ENCODE measurements around the gene ST6GALNAC3.

The ST6GALNAC3 gene

GRCh38 chr1:76395059-76395458, 320.5 kb downstream of the ST6GALNAC3 start:
- DNase-seq (ENCODE audit: insufficient read length, low spot score): no peak
- FAIRE-seq: no peak

DNA sequence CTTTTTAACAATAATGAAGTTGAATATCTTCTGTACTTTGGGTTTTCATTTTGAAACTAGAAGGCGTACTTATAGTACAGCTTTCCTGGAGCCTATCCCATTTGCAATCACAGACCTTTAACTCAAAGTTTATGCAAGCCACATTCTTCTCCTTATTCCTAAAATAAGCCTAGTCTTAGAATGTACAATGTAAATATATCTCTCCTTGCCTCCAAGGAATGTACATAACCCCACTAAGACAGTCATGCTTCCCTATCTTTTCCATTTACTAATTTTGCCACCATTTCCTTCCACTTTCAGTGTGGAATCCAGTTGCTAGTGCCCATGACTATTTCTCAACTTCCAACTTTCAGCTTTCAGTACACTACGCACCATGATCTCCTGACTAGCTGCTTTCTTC, 327.6 kb downstream of the ST6GALNAC3 start:
- no peak for FAIRE-seq
- DNase-seq (ENCODE audit: insufficient read length, low spot score): no peak

DNA sequence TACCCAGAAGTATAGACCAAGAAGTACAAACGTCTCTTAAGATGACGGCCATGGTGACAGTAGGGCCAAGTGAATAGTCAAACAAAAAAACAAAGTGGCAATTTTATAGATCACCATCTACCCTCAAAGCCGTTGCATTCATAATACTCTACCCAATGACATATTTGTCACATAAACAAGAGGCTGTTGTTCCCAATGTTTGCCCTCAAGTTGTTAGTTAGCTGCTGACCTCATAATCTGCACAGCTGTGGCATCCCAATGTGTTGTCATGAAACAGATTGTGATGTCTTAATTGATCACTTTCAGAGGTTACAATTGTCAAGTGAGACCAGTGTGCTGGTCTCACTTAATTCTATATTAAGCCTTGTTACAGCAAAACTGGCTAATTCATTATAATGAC, 333.8 kb downstream of the ST6GALNAC3 start:
- no peak for DNase-seq (ENCODE audit: insufficient read length, low spot score)
- no peak for FAIRE-seq

DNA sequence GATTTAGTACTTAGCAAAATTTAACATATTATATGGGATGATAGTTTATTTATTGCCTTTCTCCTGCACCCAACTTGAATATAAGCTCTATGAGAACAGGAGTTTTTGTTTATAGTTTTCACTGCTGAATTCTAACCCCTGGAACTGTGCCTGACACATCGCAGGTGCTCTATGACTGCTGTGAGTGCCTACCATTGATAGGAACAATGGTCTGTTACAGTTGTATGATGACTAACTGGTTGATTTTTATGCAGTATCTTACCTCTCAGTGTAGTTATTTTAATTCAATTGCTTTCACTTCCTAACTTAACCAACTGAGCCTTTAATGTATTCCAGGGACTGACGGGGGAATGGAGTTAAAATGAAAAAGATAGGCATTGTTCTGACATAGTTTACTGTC, 336.0 kb downstream of the ST6GALNAC3 start:
- DNase-seq (ENCODE audit: insufficient read length, low spot score) (no peak), FAIRE-seq (no peak)

GRCh38 chr1:76418531-76418930, 344.0 kb downstream of the ST6GALNAC3 start:
- FAIRE-seq: no peak
- no peak for DNase-seq (ENCODE audit: insufficient read length, low spot score)

DNA sequence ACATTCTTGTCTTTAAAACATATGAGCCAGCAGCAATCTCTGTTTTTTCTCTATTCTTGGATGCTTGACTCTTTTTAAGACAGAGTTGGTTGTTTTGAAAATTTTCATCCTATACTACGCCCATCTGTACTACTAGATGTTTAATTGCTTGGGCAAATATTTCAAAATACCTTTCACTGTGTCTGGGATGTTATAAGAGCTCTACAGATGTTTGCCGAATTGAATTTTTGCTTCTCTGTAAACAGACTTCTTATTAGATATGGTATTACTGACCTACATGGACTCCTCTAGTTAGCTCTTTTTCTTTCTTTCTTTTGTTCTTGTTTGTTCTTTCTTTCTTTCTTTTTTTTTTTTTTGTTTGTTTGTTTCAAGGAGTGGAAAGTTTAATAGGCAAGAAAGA, 345.1 kb downstream of the ST6GALNAC3 start:
- no peak for DNase-seq (ENCODE audit: insufficient read length, low spot score)
- no peak for FAIRE-seq

GRCh38 chr1:76425201-76426145, 350.9 kb downstream of the ST6GALNAC3 start:
- FAIRE-seq (no peak), DNase-seq (ENCODE audit: insufficient read length, low spot score) (no peak)

- no peak for DNase-seq (ENCODE audit: insufficient read length, low spot score)
- no peak for FAIRE-seq
Measured at GRCh38 chr1:76426606-76427005, 352.1 kb downstream of the ST6GALNAC3 start.

GRCh38 chr1:76428028-76428427, 353.5 kb downstream of the ST6GALNAC3 start:
- FAIRE-seq (no peak), DNase-seq (ENCODE audit: insufficient read length, low spot score) (no peak)

GRCh38 chr1:76430531-76430930, 356.0 kb downstream of the ST6GALNAC3 start:
- DNase-seq (ENCODE audit: insufficient read length, low spot score): no peak
- FAIRE-seq: no peak

DNA sequence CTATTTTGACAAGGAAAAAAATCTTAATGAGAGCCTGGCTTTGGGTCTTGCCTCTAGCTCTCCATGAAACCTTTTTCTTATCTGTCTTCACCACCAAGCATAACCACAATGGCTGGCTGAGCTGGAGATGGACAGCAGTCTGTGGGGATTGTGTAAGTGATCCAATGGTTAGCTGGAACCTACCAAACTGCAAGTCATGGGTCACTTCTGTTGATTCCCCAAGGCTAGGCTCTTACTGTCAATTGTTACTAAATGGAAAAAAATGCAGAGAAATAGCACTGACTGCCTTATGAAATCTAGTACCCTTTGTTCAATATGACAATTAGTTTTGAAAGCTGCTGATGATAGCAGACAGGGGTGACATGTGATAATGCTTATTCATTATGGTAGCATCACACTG, 359.0 kb downstream of the ST6GALNAC3 start:
- FAIRE-seq (no peak), DNase-seq (ENCODE audit: insufficient read length, low spot score) (no peak)

DNA sequence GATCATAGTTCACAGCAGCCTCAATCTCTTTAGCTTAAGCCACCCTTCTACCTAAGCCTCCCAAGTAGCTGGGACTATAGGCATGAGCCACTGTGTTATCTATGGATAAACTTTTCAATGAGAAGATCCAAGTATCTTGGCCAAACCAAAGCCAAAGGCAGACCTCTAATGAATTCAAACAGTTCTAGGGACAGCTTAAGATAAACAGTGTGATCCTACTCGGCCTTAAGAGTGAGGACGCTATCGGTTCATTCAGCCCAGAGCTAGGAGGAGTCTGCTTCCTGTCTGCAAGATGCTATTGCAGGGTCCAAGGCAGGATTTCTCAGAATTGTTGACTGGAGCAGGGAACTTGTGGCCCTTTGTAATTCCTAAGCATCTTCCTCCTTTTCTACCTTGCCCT, 368.7 kb downstream of the ST6GALNAC3 start:
- FAIRE-seq (no peak), DNase-seq (ENCODE audit: insufficient read length, low spot score) (no peak)

DNA sequence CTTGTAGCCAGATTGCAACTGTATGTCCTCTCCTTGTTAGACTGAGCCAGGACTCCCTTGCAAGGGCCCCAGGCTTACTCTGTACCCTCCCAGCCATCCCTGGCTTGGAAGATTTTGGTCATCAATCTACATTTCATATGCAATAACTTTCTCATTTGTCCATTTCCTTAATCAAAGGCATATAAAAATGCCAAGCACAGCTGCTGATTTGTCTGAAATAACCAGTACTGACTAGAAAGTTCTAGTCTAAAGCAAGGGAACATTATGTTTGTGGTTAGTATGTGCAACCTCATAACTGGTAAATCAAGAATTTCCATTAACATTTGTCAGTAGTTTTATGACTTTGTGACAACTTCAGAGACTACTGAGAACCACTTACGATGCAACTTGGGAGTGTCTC, 370.2 kb downstream of the ST6GALNAC3 start:
- DNase-seq (ENCODE audit: insufficient read length, low spot score) (no peak), FAIRE-seq (no peak)

DNA sequence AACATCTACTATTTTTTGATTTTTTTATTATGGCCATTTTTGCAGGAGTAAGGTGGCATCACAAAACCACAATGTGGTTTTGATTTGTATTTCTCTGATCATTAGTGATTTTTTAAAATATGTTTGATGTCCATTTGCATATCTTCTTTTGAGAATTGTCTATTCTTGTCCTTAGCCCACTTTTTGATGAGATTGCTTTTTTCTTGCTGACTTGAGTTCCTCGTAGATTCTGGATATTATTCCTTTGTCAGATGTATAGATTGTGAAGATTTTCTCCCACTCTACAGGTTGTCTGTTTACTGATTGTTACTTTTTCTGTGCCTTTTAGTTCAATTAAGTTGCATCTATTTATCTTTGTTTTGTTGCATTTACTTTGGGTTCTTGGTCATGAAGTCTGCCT, 375.7 kb downstream of the ST6GALNAC3 start:
- DNase-seq (ENCODE audit: insufficient read length, low spot score) (no peak), FAIRE-seq (no peak)

DNA sequence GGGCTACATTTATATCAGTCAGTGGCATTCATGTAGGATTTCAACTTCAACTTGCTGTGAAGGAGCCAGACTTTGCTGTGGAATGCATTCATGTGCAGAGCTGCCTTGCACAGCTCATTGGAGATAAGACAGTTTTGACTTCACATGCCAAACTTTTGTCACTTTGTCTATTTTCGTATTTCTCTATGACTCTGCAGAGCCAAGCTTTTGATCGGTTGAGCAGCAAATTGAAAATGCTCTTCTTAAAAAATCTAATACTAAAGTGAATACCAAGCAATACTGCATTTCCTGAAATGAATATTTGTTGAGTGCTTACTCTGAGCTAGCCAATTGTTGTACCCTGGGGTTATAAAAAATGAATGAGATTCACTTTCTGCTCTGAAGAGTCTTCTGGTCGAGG, 388.7 kb downstream of the ST6GALNAC3 start:
- DNase-seq (ENCODE audit: insufficient read length, low spot score) (no peak), FAIRE-seq (no peak)

DNA sequence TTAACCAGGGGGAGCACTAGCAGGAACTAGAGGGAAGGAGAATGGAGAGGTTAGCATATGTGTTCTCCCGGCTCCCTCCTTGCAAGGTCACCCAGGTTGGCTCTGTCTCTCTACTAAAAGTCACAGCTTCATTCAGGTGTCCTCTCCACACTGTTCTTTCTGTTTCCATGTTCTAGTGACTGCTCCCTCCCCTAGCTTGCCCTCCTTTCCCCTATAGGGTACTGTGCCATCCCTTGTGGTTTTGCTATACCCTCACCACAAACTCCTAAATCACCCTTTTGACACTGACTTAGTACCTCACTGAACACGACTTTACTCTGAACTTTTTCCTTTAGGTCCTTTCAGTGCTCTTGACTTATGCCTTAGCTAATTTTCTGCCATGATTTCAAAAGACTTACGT, 389.3 kb downstream of the ST6GALNAC3 start:
- DNase-seq (ENCODE audit: insufficient read length, low spot score): no peak
- no peak for FAIRE-seq

GRCh38 chr1:76465030-76465429, 390.5 kb downstream of the ST6GALNAC3 start:
- FAIRE-seq (no peak), DNase-seq (ENCODE audit: insufficient read length, low spot score) (no peak)

GRCh38 chr1:76470166-76470565, 395.6 kb downstream of the ST6GALNAC3 start:
- FAIRE-seq (no peak), DNase-seq (ENCODE audit: insufficient read length, low spot score) (no peak)

- no peak for DNase-seq (ENCODE audit: insufficient read length, low spot score)
- no peak for FAIRE-seq
Measured at GRCh38 chr1:76471536-76471935, 397.0 kb downstream of the ST6GALNAC3 start.

- FAIRE-seq: no peak
Measured at GRCh38 chr1:76473591-76473990, 399.0 kb downstream of the ST6GALNAC3 start.

GRCh38 chr1:76474922-76475321, 400.4 kb downstream of the ST6GALNAC3 start:
- FAIRE-seq: no peak
- no peak for DNase-seq (ENCODE audit: insufficient read length, low spot score)

More at GRCh38 chr1:76473591-76473990, 399.0 kb downstream of the ST6GALNAC3 start:
- no peak for DNase-seq (ENCODE audit: insufficient read length, low spot score)

GRCh38 chr1:76477156-76477555, 402.6 kb downstream of the ST6GALNAC3 start:
- DNase-seq (ENCODE audit: insufficient read length, low spot score) (no peak), FAIRE-seq (no peak)

GRCh38 chr1:76480827-76481226, 406.3 kb downstream of the ST6GALNAC3 start:
- DNase-seq (ENCODE audit: insufficient read length, low spot score): no peak
- FAIRE-seq: no peak

Measured in GM19239 (cell line).